ENCODE results near the gene SRM. TPM values are rescaled to one million over a fixed set of nuclear protein-coding genes. Genes with fewer than 3 reads are reported as not detected.
A peak's percentile ranks its signal among the peaks of the same experiment; 100 is the strongest.
"Not testable (repeated sequence)": the region's sequence is repeated elsewhere in the genome, so short reads cannot be mapped to it uniquely, and the experiment has no call there.

Gene SRM
- total RNA-seq, 3 donors from 2014 or later = 14.0 to 46.3 (median 34.3) TPM

DNA sequence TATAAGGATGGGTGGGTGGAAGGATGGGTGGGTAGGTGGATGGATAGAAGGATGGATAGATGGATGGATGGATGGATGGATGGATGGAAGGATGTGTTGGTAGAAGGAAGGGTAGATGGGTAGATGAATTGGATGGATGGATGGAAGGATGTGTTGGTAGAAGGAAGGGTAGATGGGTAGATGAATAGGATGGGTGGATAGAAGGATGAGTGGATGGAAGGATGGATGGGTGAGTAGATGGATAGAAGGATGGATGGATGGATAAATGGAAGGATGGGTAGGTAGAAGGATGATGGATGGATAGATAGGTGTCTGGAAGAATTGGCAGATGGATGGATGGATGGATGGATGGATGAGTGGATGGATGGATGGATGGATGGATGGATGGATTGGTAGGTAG lies 18.8 kb downstream of the SRM start:
- H3K9me3 ChIP-seq = no peaks in the 10 kb centered on the region

GRCh38 chr1:11040105-11040429 lies 19.8 kb downstream of the SRM start:
- H3K36me3 ChIP-seq (ENCODE audit: low read depth); DNase-seq; ATAC-seq; H3K9me3 ChIP-seq; H3K4me1 ChIP-seq (ENCODE audit: low read depth); H3K4me3 ChIP-seq: not testable (repeated sequence)
- intact Hi-C loops (cut with DNase I, micrococcal nuclease) = loop anchor here in 1 of 2 donors (5.0 kb wide), 1 partner anchor 607 kb away; no protein-coding TSS in a partner anchor

More for the DNA sequence above, 18.8 kb downstream of the SRM start:
- TF ChIP-seq, protein P1, sequence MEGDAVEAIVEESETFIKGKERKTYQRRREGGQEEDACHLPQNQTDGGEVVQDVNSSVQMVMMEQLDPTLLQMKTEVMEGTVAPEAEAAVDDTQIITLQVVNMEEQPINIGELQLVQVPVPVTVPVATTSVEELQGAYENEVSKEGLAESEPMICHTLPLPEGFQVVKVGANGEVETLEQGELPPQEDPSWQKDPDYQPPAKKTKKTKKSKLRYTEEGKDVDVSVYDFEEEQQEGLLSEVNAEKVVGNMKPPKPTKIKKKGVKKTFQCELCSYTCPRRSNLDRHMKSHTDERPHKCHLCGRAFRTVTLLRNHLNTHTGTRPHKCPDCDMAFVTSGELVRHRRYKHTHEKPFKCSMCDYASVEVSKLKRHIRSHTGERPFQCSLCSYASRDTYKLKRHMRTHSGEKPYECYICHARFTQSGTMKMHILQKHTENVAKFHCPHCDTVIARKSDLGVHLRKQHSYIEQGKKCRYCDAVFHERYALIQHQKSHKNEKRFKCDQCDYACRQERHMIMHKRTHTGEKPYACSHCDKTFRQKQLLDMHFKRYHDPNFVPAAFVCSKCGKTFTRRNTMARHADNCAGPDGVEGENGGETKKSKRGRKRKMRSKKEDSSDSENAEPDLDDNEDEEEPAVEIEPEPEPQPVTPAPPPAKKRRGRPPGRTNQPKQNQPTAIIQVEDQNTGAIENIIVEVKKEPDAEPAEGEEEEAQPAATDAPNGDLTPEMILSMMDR (IDR thresholded peaks at IDR 0.05) = no peak
- Histone ChIP-seq H3K36me3 (ENCODE audit: low read depth) (no peaks in the 10 kb centered on the region), H3K4me3 (no peak overlapping the region), H3K4me1 (ENCODE audit: low read depth) (peaks cover 4% of the 10 kb centered on the region)
- intact Hi-C loops (cut with DNase I, micrococcal nuclease) = loop anchor here in 1 of 2 donors (5.0 kb wide), 1 partner anchor 606 kb away; no protein-coding TSS in a partner anchor
- DNase-seq = no peak
- no peak for ATAC-seq

DNA sequence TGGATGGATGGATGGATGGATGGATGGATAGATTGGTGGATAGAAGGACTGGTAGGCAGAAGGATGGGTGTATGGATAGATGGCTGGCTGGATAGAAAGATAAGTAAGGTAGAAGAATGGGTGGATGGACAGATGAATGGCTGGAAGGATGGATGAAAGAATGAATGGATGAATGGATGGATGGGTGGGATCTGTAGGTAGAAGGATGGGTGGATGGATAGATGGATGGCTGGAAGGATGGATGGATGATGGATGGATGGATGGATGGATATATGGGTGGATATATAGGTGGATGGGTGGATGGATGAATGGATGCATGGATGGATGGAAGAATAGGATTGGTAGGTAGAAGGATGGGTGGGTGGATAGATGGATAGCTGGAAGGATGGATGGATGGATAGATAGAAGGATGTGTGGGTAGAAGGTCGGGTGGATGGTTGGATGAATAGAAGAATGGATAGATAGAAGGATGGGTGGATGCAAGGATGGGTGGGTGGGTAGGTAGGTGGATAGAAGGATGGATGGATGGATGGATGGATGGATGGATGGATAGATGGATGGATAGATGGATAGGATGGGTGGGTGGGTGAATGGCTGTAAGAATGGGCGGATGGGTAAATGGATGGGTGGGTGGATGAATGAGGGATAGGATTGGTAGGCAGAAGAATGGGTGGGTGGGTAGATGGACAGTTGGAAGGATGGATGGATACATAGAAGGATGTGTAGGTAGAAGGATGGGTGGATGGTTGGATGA lies 20.3 kb downstream of the SRM start:
- DNase-seq = no peak
- H3K4me1 ChIP-seq (ENCODE audit: low read depth) = peaks cover 4% of the 10 kb centered on the region
- no peaks in the 10 kb centered on the region for H3K9me3 ChIP-seq
- no peaks in the 10 kb centered on the region for H3K36me3 ChIP-seq (ENCODE audit: low read depth)
- H3K4me3 ChIP-seq = no peak overlapping the region
- TF ChIP-seq, protein P1 (IDR thresholded peaks at IDR 0.05) = no peak
- intact Hi-C loops (cut with DNase I, micrococcal nuclease) = loop anchor here (5.0 to 10.0 kb wide), 2 partner anchors 605 to 608 kb away; no protein-coding TSS in a partner anchor
- no peak for ATAC-seq

GRCh38 chr1:11037740-11038182 lies 22.1 kb downstream of the SRM start:
- no peak overlapping the region for H3K4me3 ChIP-seq
- TF ChIP-seq, protein P1 (IDR thresholded peaks at IDR 0.05) = peak; percentile 86
- H3K4me1 ChIP-seq (ENCODE audit: low read depth) = peaks cover 4% of the 10 kb centered on the region
- peak; percentile 97 for ATAC-seq
- no peaks in the 10 kb centered on the region for H3K9me3 ChIP-seq
- no peaks in the 10 kb centered on the region for H3K36me3 ChIP-seq (ENCODE audit: low read depth)
- peak; percentile 84 to 91 (median 87) for DNase-seq
- intact Hi-C loops (cut with DNase I, micrococcal nuclease) = loop anchor here in 1 of 2 donors (10.0 kb wide), 1 partner anchor 607 kb away; no protein-coding TSS in a partner anchor

DNA sequence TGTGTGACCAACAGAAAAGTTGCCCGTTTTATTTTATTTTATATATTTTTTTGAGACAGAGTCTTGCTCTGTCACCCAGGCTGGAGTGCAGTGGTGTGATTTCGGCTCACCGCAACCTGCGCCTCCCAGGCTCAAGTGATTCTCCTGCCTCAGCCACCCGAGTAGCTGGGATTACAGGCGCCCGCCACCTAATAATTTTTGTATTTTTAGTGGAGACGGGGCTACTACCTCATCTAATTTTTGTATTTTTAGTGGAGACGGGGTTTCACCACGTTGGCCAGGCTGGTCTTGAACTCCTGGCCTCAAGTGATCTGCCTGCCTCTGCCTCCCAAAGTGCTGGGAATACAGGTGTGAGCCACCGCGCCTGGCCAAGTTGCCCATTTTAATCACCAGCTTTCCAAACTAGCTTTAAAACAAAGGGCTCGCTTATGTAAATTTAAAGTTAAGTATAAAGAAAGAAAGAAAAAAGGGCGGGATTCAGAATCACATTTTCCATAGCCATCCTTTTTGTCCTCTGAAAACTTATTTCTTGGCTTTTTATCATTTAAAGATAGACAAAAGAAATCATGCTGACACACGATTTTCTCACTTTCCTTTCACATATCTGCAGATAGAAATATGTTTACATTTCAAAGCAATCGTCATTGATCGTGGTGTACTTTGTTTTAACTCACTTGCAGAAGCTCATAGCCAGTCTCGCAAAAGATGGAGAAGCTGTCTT lies 22.6 kb downstream of the SRM start:
- H3K4me3 ChIP-seq; DNase-seq; H3K4me1 ChIP-seq (ENCODE audit: low read depth); ATAC-seq; H3K36me3 ChIP-seq (ENCODE audit: low read depth); H3K9me3 ChIP-seq: not testable (repeated sequence)
- intact Hi-C loops (cut with DNase I, micrococcal nuclease) = loop anchor here in 1 of 2 donors (10.0 kb wide), 1 partner anchor 608 kb away; no protein-coding TSS in a partner anchor

- TF ChIP-seq, protein P1 (IDR thresholded peaks at IDR 0.05) = no peak
- ATAC-seq = no peak
- intact Hi-C loops (cut with DNase I, micrococcal nuclease) = loop anchor here in 1 of 2 donors (10.0 kb wide), 1 partner anchor 613 kb away; no protein-coding TSS in a partner anchor
Observed at GRCh38 chr1:11031624-11032262, 28.1 kb downstream of the SRM start.

More at GRCh38 chr1:11031624-11032262, 28.1 kb downstream of the SRM start:
- H3K9me3 ChIP-seq = no peaks in the 10 kb centered on the region
- no peak overlapping the region for H3K4me3 ChIP-seq
- DNase-seq = no peak
- H3K4me1 ChIP-seq (ENCODE audit: low read depth) = no peaks in the 10 kb centered on the region
- H3K36me3 ChIP-seq (ENCODE audit: low read depth) = no peaks in the 10 kb centered on the region
